ENCODE data around the gene DAP3. TPM values are rescaled to one million over a fixed set of nuclear protein-coding genes. Genes with fewer than 3 reads are reported as not detected.
"Not testable (repeated sequence)": the region's sequence is repeated elsewhere in the genome, so short reads cannot be mapped to it uniquely, and the experiment has no call there.

The DAP3 gene
- polyA plus RNA-seq, 1 donor = 147 TPM

DNA sequence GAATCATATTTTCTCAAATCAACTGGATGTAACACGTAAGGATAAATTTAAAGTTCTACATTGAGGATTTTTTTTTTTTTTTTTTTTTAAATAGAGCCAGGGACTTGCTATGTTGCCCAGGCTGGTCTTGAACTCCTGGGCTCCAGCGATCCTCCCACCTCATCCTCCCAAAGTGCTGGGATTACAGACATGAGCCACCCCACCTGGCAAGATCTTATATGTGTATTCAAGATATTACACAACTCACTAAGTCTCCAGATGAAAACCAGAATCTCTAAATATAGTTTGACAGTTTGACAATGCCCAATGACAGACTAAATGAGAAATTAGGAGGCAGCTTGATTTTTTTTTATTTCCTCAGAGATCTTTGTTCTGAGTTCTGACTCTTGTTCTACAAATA is 7.1 kb upstream of the DAP3 start:
- no peak for DNase-seq (ENCODE audit: low read depth)

DNA sequence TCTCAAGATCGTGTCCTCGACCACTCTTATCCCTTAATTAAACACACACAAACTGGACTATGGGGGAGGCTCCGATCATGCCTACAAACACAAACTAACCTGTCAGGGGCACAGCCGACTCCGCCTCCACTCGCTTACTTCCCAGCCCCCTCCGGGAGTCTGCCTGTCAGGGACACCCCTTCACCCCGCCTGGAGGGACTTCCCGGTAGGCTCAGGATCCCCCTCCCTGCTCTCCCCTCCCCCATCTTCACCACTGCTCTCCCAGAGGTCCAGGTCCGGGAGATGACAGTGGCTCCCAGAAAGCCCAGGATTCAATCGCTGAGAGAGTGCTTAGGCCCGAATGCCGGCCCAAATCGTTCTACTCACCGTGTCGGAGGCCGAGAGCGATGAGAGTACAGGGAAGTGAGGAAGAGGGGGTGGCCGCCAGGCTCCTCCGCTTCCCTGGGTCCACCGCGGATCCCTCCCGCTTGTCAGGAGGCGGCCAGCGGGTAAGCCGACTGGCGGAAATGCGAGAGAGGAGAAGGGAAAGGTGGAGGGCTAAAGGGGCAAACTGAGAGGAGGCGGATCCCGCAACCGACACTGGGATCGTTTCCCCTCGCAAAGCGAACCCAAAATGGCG is 1.1 kb upstream of the DAP3 start:
- DNase-seq (ENCODE audit: low read depth) = not testable (repeated sequence)

DNA sequence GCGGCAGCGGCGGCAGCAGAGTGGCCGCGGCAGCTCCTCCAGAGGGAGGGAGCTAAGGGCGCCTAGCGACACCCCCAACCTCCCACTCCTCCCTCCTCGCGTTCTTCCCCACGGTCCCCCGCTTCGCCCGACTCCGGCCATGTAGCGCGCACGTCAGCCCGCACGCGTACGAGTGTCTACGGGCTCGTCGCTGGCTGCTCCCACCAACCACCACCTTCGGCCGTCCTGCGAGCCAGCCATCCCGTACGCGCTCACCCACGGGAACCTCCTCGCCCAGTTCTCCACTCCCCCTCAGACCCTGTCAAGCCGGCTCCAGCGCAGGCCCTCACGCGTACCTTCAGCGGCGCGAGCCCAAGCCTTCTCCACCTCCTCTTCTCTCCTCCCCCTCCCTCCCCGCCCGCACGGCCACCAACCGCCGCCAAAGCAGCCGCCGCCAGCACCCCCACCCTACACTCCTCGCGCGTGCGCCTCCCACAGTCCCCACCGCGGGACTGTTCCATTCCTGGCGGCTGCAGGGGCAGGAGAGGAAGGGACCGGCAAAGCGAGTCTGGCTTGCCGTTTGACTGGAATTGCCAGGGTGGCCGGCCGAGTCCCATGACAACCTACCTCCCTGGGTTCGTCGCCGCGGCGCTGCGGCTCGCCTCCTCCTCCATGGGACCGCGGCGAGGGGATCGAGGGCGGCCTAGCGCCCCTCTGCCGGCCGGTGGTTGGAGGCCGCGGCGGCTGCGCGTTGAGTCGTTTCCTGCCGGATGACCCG is 389 bp upstream of the DAP3 start, which contains the start of gene YY1AP1:
Gene YY1AP1, minus strand, starts transcription at position 451 of the 757 bp plus-strand sequence. CDS start 8,338 bp downstream, outside the sequence.
- DNase-seq (ENCODE audit: low read depth) = peak; percentile 73

DNA sequence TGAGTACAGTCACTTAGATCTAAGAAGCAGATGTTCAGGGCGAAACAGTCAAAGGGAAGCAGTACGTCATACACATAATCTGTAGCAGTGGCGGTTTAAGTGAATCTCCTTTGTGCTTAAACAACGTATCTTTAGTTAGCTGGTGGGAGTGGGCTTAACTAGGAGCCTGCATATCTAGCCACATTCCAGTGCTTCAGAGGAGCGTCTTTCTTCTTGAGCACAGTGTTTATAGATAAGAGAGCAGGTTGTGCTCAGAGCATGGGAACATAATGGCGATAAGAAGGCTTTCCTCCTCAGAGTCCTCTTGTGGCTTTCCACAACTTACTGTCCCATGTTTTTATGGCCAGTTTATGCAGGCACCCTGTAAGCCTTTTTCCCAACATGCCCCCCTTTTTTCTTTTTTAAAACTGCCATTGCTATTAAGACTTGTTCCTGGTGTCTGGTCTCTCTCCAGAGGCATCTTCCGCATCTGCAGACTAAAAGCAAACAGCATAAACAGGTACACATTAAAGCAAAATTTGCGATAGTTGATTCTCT is 3.2 kb downstream of the DAP3 start:
- no peak for DNase-seq (ENCODE audit: low read depth)

DNA sequence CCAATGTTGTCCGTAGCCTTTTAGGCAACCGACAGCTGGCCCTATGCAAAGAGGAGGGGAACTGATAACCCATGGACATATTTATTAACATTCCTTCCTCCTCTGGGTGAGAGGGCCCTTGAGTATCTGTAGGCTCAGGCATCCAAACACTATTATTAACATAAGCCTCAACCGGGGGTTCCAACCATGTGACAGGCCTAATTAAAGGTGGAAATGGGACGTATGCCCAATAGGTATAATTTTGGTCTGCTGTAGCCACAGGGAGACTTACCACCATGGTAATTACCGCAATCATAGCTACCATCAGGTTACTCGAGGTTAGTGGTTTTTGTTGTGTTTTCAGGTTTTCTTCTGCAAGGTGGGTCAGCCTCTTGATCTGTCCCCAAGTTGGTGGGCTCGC is 5.3 kb downstream of the DAP3 start:
- DNase-seq (ENCODE audit: low read depth) = no peak

DNA sequence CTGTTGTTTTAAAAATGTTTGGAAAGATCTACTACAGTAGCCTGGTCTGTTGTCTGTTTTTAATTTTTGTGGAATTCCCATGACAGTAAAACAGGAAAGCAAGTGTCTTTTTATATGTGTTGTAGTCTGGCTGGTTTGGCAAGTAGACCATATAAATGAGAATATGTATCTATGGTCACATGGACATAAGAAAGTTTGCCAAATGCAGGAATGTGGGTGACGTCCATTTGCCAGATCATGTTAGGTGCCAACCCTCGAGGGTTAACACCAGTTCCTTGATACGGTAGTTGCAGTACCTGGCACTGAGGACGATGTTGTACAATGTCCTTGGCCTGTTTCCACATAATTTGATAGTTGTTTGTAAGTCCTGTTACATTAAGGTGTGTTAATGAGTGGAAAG is 6.2 kb downstream of the DAP3 start:
- DNase-seq (ENCODE audit: low read depth) = peak; percentile 6

DNA sequence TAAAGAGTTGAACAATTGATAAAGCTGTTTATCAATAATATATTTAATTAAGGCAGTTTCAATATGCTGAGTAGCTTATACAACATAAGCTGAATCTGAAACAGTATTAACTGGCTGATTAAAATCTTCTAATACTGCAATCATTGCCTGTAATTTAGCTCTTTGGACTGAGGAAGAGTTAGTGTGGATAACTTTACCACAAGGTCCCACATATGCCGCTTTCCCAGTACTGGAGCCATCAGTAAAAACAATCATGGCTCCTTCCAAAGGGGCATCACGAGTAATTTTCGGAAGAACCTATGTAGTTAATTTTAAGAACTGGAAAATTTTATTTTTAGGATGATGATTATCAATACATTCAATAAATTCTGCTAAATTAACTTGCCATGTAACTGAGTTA is 6.7 kb downstream of the DAP3 start:
- no peak for DNase-seq (ENCODE audit: low read depth)

DNA sequence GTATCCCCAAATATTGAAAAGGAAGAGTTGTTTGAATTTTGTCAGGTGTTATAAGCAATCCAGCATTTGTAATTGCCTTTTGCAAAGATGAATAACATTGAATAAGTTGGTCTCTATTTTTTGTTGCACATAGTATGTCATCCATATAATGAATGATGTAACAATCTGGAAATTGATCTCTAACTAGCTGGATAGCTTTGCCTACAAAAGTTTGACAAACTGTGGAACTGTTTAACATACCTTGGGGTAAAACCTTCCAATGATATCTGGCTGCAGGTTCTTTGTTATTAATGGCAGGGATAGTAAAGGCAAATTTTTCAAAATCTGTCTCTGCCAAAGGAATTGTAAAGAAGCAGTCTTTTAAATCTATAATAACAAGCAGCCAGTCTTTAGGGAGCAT is 7.6 kb downstream of the DAP3 start:
- DNase-seq (ENCODE audit: low read depth) = no peak

DNA sequence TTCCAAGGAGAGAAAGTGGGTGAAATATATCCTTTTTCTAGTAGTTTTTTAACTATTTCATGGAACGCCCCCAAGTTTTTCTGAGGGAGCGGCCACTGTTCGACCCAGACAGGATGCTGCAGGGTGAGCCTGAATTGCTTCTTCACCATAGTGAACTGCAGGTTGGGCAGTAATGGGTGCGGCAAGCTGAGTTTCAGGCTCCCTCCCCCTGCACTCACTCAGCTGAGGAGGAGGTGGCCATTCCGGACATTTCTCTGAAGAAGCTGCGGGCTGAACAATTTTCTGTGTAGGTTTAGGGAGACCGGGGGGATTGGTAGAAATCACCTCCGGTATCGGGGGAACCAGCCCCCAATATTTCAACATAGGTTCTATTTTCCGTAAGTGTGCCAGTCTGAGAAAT is 8.2 kb downstream of the DAP3 start:
- no peak for DNase-seq (ENCODE audit: low read depth)

DNA sequence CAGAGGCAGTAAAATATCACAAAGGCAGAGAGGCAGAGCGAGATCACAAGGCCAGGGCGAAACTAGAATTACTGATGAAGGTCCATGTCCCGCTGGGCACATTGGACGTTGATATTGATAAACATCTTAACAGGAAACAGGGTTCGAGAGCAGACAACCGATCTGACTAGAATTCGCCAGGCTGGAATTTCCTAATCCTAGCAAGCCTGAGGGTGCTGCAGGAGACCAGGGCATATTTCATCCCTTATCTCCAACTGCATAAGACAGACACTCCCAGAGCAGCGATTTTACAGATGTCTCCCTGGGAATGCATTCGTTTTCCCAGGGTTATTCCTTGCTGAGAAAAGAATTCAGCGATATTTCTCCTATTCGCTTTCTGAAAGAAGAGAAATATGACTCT is 8.7 kb downstream of the DAP3 start:
- DNase-seq (ENCODE audit: low read depth) = not testable (repeated sequence)

DNA sequence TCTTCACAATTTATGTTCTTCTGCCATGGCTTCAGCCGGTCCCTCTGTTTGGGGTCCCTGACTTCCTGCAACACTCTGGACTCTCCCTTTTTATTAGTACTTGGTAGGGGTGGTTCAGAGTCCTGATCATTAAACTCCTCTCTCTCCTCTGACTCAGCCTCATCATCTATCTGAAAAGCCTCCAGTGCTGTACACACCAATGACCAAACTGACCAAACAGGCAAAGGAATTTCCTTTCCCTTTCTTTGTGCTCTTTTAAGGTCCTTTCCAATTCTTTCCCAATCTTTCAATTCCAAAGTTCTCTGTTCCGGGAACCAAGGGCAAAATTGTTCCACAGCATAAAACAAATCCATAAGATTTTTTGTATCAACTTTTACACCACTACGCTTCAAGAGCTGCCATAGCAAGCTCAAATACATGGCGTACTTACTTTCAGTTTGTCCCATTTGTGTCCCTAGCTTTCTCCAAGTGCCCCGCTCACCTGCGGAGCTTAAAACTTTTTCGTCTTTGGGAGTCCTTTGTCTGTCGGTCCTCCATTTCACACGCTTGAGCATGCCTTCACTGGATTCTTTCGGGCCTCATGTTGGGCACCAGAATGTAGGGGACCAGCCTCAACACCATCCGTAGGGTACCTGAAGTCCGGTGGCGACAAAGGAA is 9.6 kb downstream of the DAP3 start:
- no peak for DNase-seq (ENCODE audit: low read depth)

DNA sequence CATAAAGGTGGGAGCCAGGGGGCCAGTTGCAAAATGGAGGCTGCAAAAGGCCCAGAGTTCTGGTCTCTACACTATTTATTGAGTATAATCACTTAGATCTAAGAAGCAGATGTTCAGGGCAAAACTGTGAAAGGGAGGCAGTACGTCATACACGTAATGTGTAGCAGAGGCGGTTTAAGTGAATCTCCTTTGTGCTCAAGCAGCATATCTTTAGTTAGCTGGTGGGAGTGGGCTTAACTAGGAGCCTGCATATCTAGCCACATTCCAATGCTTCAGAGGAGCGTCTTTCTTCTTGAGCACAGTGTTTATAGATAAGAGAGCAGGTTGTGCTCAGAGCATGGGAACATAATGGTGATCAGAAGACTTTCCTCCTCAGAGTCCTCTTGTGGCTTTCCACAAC is 10.2 kb downstream of the DAP3 start:
- not testable (repeated sequence) for DNase-seq (ENCODE audit: low read depth)

DNA sequence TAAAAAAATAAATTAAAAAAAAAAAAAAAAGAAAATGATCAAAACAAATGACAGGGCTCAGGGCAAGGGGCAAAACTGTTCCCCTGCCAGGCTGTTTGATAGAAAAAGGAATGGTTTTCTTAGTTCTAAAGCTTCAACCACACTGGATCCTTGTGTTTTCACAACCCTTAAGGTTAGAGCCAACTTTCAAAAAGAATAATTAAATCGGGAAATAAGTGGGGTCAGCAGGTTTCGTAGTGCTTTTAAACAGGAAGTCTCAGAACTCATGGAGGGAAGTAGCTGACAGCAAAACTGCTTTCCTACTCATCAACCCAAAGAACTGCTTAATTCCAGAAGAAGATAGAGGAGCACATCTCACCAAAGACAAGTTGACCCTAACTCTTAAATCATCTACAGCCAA is 12.8 kb downstream of the DAP3 start:
- not testable (repeated sequence) for DNase-seq (ENCODE audit: low read depth)

DNA sequence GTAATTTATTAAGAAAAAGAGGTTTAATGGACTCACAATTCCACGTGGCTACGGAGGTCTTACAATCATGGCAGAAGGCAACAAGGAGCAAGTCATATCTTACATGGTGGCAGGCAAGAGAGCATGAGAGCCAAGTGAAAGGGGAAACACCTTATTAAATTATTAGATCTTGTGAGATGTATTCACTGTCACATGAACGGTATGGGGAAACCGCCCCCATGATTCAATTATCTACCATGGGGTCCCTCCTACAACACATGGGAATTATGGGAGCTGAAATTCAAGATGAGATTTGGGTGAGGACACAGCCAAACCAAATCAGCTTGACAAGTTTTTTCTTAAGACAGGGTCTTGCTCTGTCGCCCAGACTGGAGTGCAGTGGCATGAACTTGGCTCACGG is 14.3 kb downstream of the DAP3 start:
- no peak for DNase-seq (ENCODE audit: low read depth)

DNA sequence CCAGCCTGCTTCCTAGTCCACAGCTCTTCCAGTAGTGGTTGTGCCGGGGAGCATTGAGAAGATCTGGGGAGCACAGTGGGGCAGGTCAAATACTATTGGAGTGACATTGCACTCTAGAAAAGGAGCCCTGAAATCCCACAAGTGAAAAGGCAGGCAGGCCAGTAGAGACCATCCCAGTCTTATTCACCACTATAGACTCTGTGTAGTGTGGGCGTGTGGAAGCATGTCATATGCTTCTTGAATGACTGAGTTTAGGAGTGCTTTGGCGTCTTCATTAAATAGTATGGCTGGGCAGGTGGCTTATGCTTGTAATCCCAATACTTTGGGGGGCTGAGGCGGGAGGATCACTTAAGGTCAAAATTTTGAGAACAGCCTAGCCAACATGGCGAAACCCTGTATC is 15.5 kb downstream of the DAP3 start:
- not testable (repeated sequence) for DNase-seq (ENCODE audit: low read depth)

DNA sequence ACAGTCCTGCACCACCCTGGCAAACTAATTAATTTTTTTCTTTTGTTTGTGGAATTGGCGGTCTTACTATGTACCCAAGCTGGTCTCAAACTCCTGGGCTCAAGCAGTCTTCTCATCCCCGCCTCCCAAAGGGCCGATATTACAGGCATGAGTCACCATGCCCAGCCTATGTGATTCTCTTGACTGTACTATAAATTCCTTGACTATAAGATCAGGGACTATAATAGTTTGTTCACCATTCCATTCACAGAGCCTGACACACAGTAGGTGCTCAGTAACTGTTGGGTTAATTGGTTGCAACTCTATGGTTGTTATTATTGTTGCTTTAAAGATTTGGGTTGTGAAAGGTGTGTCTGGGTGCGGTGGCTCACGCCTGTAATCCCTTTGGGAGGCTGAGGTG is 17.2 kb downstream of the DAP3 start:
- DNase-seq (ENCODE audit: low read depth) = no peak

DNA sequence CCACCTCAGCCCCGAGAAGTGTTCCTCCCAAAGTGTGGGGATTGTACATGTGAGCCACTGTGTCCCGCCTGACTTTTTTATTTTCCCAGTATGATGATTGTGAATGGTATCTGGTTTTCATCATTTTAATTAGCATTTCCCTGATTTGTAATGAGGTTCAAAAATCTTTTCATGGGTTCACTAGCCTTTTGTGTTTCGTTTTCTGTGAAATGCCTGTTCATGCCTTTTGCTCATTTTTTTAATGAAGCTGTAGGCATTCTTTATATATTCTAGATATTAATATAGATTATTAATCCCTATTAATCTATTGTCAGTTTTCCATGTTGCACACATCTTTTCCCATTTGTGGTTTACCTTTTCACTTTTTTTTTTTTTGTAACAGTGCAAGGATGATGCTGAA is 20.5 kb downstream of the DAP3 start:
- no peak for DNase-seq (ENCODE audit: low read depth)

DNA sequence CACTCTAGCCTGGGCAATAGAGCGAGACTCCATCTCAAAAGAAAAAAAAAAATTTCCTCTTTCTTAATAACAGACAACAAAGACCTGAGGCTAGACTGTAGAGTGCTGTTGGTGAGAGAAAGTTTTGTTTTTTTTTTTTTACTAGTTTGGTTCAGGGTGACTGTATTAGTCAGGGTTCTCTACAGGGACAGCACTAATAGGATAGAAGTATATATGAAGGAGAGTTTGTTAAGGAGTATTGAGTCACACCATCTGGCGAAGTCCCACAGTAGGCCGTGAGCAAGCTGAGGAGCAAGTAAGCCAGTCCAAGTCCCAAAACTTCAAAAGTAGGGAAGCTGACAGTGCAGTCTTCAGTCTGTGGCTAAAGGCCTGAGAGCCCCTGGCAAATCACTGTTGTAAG is 22.6 kb downstream of the DAP3 start:
- DNase-seq (ENCODE audit: low read depth) = not testable (repeated sequence)

DNA sequence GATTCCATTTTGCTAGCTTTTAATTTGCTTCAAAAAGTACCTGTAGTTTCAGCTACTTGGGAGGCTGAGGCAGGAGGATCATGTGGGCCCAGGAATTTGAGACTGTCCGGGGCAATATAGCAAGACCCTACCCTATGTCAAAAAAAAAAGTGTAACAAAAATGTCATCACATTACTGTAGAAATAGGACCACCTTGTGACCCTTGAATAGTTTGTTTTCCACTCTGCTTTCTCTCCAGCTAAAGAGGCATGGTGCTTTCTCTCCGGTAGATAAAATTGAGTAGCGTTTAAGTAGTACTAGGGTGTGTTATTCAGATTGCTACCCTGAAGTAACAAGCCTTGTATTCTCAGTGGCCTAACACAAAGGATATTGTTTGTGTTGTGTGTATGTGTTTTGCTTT is 23.7 kb downstream of the DAP3 start:
- DNase-seq (ENCODE audit: low read depth) = not testable (repeated sequence)

DNA sequence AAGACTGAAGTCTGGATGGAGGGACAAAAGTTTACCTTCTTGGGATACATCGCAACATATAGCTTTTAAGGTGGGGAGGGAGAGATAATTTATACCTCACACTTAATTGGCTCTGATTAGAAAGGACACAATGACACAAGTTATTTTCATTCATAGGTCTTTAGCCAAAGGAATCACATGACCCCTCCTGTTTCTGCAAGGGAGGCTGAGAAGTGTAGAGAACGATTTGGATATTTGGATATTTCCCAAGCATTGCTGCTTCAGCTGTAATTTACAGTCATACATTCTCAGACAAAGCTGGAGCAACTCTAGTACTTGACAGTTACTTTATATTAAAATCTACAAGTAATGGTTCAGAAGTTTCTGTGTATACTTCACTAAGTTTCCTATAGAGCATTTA is 24.2 kb downstream of the DAP3 start:
- DNase-seq (ENCODE audit: low read depth) = no peak

DNA sequence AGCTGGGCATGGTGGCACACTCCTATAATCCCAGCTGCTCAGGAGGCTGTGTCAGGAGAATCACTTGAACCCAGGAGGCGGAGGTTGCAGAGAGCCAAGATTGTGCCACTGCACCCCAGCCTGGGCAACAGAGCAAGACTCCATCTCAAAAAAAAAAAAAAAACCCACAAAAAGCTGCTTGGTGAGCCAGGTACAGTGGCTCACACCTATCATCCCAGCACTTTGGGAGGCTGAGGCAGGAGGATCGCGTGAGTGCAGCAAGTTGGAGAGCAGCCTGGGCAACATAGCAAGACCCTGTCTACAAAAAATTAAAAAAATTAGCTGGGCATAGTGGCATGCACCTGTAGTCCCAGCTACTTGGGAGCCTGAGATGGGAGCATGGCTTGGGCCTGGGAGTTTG is 26.2 kb downstream of the DAP3 start:
- DNase-seq (ENCODE audit: low read depth) = not testable (repeated sequence)

DNA sequence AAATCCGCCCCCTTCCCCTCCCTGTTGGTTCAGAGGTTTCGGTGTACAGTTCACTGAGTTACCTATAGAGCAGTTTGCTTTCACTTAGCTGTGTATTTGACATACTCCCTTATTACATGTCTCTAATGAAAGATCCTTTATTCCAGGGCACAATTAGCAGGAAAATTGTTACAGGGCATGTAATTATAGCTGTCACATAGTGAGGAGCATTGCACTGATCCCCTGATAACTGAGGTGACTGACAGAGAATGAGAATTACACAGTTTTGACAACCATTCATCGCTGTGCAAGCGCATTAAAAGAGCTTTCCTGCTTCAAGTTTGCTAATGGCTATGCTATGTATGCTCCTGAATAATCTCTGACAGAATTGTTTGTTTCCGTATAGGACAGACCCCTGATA is 26.9 kb downstream of the DAP3 start:
- DNase-seq (ENCODE audit: low read depth) = no peak

DNA sequence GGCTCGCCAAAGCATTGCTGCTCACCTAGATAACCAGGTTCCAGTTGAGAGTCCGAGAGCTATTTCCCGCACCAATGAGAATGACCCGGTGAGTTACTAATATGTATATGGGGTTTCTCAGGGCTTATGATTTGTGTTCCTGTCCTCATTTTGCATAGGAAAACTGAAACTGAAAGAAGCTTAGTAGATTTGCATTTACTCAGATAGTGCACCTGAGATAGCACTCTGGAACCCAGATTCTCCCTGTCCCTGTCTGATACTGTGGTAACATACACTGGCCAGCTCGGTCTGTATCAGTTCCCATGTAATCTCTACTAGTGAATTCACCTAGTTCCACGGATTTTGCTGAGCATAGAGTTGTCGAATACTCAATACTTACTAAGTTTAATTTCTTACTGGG is 28.1 kb downstream of the DAP3 start:
- DNase-seq (ENCODE audit: low read depth) = no peak

Measured in forelimb muscle (tissue), 1 donor.